ENCODE data around the gene TEX54.

The TEX54 gene

DNA sequence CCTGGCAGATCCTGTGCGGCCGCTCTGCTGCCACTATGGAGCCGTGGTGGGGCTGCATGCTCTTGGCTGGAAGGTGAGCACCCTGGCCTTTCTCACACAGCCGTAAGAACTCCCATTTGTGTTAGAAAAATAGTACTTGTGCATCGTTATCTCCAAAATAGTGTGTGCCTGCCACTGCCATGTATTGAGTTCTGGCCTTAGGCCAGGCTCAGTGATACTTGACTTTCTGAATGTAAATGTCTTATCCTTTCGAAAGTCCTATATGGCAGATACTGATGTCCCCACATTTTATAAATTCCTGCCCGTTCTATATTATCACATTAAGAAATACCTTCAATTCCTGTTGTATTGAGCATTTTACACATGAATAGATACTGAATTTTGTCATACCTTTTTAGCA, 49.9 kb downstream of the TEX54 start:
- DNase-seq, result no peak
